ENCODE results near the gene H1-8.

DNA sequence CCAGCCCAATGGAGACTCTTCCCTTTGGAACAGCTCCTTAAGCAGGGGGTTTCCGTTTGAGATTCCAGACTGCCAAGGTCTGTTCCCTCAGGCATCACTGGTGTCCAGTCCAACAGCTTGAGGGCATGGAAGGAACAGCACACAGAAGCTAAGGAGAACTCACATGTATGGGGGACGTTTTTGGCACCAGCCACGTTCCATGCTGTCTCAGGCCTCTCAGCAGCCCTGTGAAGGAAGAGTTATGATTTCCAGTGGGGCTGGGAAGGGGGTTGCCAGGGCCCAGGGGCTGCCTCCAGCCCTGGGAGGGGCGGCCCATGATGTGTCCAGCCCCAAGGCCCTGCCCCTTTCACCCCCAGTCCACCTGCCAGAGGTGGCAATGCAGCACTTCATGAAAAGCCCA, 22.0 kb upstream of the H1-8 start:
- TF ChIP-seq EZH2 (IDR thresholded peaks at IDR 0.05; ENCODE audit: low read length, unreplicated experiment): no peak
- TF ChIP-seq, protein P1, sequence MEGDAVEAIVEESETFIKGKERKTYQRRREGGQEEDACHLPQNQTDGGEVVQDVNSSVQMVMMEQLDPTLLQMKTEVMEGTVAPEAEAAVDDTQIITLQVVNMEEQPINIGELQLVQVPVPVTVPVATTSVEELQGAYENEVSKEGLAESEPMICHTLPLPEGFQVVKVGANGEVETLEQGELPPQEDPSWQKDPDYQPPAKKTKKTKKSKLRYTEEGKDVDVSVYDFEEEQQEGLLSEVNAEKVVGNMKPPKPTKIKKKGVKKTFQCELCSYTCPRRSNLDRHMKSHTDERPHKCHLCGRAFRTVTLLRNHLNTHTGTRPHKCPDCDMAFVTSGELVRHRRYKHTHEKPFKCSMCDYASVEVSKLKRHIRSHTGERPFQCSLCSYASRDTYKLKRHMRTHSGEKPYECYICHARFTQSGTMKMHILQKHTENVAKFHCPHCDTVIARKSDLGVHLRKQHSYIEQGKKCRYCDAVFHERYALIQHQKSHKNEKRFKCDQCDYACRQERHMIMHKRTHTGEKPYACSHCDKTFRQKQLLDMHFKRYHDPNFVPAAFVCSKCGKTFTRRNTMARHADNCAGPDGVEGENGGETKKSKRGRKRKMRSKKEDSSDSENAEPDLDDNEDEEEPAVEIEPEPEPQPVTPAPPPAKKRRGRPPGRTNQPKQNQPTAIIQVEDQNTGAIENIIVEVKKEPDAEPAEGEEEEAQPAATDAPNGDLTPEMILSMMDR (conservative IDR thresholded peaks at IDR 0.05; ENCODE audit: low read depth, low read length): no peak
- no peak for TF ChIP-seq EZH2phosphoT487 (IDR thresholded peaks at IDR 0.05; ENCODE audit: borderline replicate concordance, low read length)

All from PC-3 (cell line).